ENCODE data around the gene HSPA12B.

DNA sequence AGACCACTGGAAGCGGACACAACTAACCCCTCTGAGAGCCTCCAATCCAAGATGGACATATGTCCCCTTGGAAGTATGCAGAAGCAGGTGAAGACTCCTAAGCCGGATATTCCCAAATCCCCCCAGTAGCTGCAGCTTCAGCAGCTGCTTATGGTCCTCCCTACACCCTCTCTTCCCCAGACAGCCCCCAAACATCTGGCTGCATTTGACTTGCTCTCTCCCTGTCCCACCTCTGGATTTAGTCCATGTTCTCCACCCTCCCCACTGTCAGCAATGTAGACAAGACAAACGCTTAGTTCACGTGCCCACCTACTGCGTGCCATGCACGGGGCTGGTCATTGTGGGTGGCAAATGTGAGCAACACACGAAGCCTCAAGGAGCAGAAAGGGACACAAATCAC is 46.1 kb upstream of the HSPA12B start:
- TF ChIP-seq, protein P1, sequence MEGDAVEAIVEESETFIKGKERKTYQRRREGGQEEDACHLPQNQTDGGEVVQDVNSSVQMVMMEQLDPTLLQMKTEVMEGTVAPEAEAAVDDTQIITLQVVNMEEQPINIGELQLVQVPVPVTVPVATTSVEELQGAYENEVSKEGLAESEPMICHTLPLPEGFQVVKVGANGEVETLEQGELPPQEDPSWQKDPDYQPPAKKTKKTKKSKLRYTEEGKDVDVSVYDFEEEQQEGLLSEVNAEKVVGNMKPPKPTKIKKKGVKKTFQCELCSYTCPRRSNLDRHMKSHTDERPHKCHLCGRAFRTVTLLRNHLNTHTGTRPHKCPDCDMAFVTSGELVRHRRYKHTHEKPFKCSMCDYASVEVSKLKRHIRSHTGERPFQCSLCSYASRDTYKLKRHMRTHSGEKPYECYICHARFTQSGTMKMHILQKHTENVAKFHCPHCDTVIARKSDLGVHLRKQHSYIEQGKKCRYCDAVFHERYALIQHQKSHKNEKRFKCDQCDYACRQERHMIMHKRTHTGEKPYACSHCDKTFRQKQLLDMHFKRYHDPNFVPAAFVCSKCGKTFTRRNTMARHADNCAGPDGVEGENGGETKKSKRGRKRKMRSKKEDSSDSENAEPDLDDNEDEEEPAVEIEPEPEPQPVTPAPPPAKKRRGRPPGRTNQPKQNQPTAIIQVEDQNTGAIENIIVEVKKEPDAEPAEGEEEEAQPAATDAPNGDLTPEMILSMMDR (IDR thresholded peaks at IDR 0.05), result no peak
- TF ChIP-seq ZFX (IDR thresholded peaks at IDR 0.05; ENCODE audit: borderline replicate concordance), result no peak

Measured in 22Rv1 (cell line).